Measurements from ENCODE around the gene NIT1. TPM values are rescaled to one million over a fixed set of nuclear protein-coding genes. Genes with fewer than 3 reads are reported as not detected.

Gene NIT1
- total RNA-seq, 1 experiment from 2014 or later: 65.9 TPM

DNA sequence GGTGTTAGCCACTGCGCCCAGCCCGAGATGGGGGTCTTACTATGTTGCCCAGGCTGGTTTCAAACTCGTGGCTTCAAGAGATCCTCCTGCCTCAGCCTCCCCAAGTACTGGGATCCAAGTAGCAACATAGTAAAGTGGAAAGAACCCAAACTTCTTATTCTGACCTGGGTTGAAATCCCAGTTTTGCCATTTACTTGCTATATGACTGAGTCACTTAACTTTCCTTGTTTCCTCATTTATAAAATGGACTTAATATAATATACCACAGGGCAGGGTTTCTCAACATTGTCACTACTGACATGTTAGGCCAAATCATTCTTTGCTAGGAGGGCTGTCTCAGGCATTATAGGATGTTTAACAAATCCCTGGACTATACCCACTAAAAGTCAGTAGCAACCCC, 6.8 kb upstream of the NIT1 start:
- POLR2A ChIA-PET: no interaction called here
- no peak overlapping the region for H3K4me3 ChIP-seq (replicated peaks in 1 of 2; ENCODE audit: low read depth in 1 of 2, low read length in 2 of 2)
- no peak overlapping the region for H2AFZ ChIP-seq (ENCODE audit: low read depth, low read length, poor library complexity, severe bottlenecking)
- H4K20me1 ChIP-seq (ENCODE audit: insufficient read depth): peaks cover 20% of the 10 kb centered on the region; the same call in 1 of the 2 replicates
- no peak overlapping the region for H3K9ac ChIP-seq (ENCODE audit: low read length)
- H3K4me2 ChIP-seq (ENCODE audit: low read length): no peak overlapping the region
- no peaks in the 10 kb centered on the region for H3K9me2 ChIP-seq (ENCODE audit: insufficient read depth)
- ATAC-seq: no peak
- H3K79me2 ChIP-seq (ENCODE audit: insufficient read depth, low read length): peaks cover 99% of the 10 kb centered on the region
- peaks cover 2 to 25% of the 10 kb centered on the region in 2 experiments; a peak in 1 of 4 replicates for H3K36me3 ChIP-seq (ENCODE audit: control insufficient read depth in 1 of 2, insufficient read depth in 2 of 2, low read length in 2 of 2)
- no peaks in the 10 kb centered on the region for H3K27me3 ChIP-seq (ENCODE audit: insufficient read depth, low read length)
- intact Hi-C loops (cut with micrococcal nuclease): no loop called here
- no peak overlapping the region for H3K27ac ChIP-seq (ENCODE audit: low read depth, low read length)
- BruUV-seq (replicated peaks): no TSS peak
- no peak for TF ChIP-seq SIN3A (IDR thresholded peaks at IDR 0.05; ENCODE audit: low read depth)
- TF ChIP-seq EZH2phosphoT487 (IDR thresholded peaks at IDR 0.05; ENCODE audit: borderline replicate concordance): no peak
- TF ChIP-seq, protein P1, sequence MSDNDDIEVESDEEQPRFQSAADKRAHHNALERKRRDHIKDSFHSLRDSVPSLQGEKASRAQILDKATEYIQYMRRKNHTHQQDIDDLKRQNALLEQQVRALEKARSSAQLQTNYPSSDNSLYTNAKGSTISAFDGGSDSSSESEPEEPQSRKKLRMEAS (IDR thresholded peaks at IDR 0.05): no peak
- TF ChIP-seq SRF (IDR thresholded peaks at IDR 0.05; ENCODE audit: low read depth): no peak
- TF ChIP-seq CBX3 (IDR thresholded peaks at IDR 0.05; ENCODE audit: low read depth): no peak
- TF ChIP-seq, protein P2, sequence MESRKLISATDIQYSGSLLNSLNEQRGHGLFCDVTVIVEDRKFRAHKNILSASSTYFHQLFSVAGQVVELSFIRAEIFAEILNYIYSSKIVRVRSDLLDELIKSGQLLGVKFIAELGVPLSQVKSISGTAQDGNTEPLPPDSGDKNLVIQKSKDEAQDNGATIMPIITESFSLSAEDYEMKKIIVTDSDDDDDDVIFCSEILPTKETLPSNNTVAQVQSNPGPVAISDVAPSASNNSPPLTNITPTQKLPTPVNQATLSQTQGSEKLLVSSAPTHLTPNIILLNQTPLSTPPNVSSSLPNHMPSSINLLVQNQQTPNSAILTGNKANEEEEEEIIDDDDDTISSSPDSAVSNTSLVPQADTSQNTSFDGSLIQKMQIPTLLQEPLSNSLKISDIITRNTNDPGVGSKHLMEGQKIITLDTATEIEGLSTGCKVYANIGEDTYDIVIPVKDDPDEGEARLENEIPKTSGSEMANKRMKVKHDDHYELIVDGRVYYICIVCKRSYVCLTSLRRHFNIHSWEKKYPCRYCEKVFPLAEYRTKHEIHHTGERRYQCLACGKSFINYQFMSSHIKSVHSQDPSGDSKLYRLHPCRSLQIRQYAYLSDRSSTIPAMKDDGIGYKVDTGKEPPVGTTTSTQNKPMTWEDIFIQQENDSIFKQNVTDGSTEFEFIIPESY (IDR thresholded peaks at IDR 0.05; ENCODE audit: extremely low read depth, insufficient replicate concordance, low read length): no peak
- no peak for TF ChIP-seq ZNF274 (IDR thresholded peaks at IDR 0.05; ENCODE audit: low read depth, low read length)
- TF ChIP-seq SP1 (IDR thresholded peaks at IDR 0.05; ENCODE audit: low read depth): no peak
- TF ChIP-seq CEBPB (IDR thresholded peaks at IDR 0.05; ENCODE audit: low read depth): no peak
- TF ChIP-seq, protein P3, sequence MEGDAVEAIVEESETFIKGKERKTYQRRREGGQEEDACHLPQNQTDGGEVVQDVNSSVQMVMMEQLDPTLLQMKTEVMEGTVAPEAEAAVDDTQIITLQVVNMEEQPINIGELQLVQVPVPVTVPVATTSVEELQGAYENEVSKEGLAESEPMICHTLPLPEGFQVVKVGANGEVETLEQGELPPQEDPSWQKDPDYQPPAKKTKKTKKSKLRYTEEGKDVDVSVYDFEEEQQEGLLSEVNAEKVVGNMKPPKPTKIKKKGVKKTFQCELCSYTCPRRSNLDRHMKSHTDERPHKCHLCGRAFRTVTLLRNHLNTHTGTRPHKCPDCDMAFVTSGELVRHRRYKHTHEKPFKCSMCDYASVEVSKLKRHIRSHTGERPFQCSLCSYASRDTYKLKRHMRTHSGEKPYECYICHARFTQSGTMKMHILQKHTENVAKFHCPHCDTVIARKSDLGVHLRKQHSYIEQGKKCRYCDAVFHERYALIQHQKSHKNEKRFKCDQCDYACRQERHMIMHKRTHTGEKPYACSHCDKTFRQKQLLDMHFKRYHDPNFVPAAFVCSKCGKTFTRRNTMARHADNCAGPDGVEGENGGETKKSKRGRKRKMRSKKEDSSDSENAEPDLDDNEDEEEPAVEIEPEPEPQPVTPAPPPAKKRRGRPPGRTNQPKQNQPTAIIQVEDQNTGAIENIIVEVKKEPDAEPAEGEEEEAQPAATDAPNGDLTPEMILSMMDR (IDR thresholded peaks at IDR 0.05 in 2 of 3, conservative IDR thresholded peaks at IDR 0.05 in 1 of 3; ENCODE audit: borderline replicate concordance in 1 of 3, insufficient read depth in 1 of 3, low read depth in 2 of 3, low read length in 2 of 3): no peak
- no peak for TF ChIP-seq ELF1 (IDR thresholded peaks at IDR 0.05; ENCODE audit: borderline replicate concordance, low read depth)
- CTCF ChIA-PET: no interaction called here
- DNase-seq (ENCODE audit: low read depth, low spot score): no peak
- H3K9me3 ChIP-seq (ENCODE audit: control insufficient read depth in 1 of 2, insufficient read depth in 1 of 2, low read depth in 1 of 2, low read length in 2 of 2): no peaks in the 10 kb centered on the region
- RAD21 ChIA-PET (ENCODE audit: low non-redundant PET in 1 of 2, low total read pairs in 2 of 2, uncharacterized antibody in 2 of 2, unreplicated experiment in 2 of 2): no interaction called here
- H3K4me1 ChIP-seq (ENCODE audit: control insufficient read depth in 1 of 2, insufficient read depth in 2 of 2, low read length in 2 of 2): peaks cover 18 to 31% of the 10 kb centered on the region in 2 experiments

All from HCT116 (cell line).